ENCODE measurements around the gene CCSER1.

Gene CCSER1

GRCh38 chr4:90198086-90198847, 71.1 kb downstream of the CCSER1 start:
- no peak for DNase-seq

GRCh38 chr4:90207887-90208454, 80.8 kb downstream of the CCSER1 start:
- no peak for DNase-seq

- no peak for DNase-seq
Observed at GRCh38 chr4:90209922-90210321, 82.7 kb downstream of the CCSER1 start.

GRCh38 chr4:90211174-90211573, 84.0 kb downstream of the CCSER1 start:
- DNase-seq = no peak

- no peak for DNase-seq
Observed at GRCh38 chr4:90215286-90215685, 88.1 kb downstream of the CCSER1 start.

GRCh38 chr4:90219822-90220221, 92.6 kb downstream of the CCSER1 start:
- no peak for DNase-seq

GRCh38 chr4:90220459-90220858, 93.3 kb downstream of the CCSER1 start:
- no peak for DNase-seq

GRCh38 chr4:90226734-90227133, 99.5 kb downstream of the CCSER1 start:
- no peak for DNase-seq

GRCh38 chr4:90227177-90227576, 100.0 kb downstream of the CCSER1 start:
- no peak for DNase-seq

- peak; percentile 82 for DNase-seq
Observed at GRCh38 chr4:90234916-90235547, 107.8 kb downstream of the CCSER1 start.

GRCh38 chr4:90237751-90238530, 110.7 kb downstream of the CCSER1 start:
- no peak for DNase-seq

- DNase-seq = no peak
Observed at GRCh38 chr4:90240333-90240732, 113.1 kb downstream of the CCSER1 start.

- no peak for DNase-seq
Observed at GRCh38 chr4:90241008-90241407, 113.8 kb downstream of the CCSER1 start.

- no peak for DNase-seq
Observed at GRCh38 chr4:90245837-90246236, 118.6 kb downstream of the CCSER1 start.

- no peak for DNase-seq
Observed at GRCh38 chr4:90246816-90247215, 119.6 kb downstream of the CCSER1 start.

- DNase-seq = no peak
Observed at GRCh38 chr4:90254357-90254756, 127.2 kb downstream of the CCSER1 start.

GRCh38 chr4:90274175-90274574, 147.0 kb downstream of the CCSER1 start:
- no peak for DNase-seq

- no peak for DNase-seq
Observed at GRCh38 chr4:90280954-90281353, 153.8 kb downstream of the CCSER1 start.

GRCh38 chr4:90281541-90282355, 154.6 kb downstream of the CCSER1 start:
- no peak for DNase-seq

GRCh38 chr4:90290345-90290744, 163.2 kb downstream of the CCSER1 start:
- DNase-seq = no peak

GRCh38 chr4:90292438-90292837, 165.2 kb downstream of the CCSER1 start:
- no peak for DNase-seq

GRCh38 chr4:90293320-90293719, 166.1 kb downstream of the CCSER1 start:
- no peak for DNase-seq

- no peak for DNase-seq
Observed at GRCh38 chr4:90299373-90299772, 172.2 kb downstream of the CCSER1 start.
